IPS DF 4.7 (cell line): Measurements from ENCODE around the gene HSD17B14.
"Not testable (repeated sequence)": the region's sequence is repeated elsewhere in the genome, so short reads cannot be mapped to it uniquely, and the experiment has no call there.

Source experiments
- DNase-seq: peaks from one replicate; pipeline ENCODE4 v3.0.0-alpha.2; 2013; ENCODE audit warnings: low spot score; ENCODE audit errors: extremely low read depth

HSD17B14 gene

GRCh38 chr19:48867746-48868113 lies 31.4 kb upstream of the HSD17B14 start:
- DNase-seq = no peak

DNA sequence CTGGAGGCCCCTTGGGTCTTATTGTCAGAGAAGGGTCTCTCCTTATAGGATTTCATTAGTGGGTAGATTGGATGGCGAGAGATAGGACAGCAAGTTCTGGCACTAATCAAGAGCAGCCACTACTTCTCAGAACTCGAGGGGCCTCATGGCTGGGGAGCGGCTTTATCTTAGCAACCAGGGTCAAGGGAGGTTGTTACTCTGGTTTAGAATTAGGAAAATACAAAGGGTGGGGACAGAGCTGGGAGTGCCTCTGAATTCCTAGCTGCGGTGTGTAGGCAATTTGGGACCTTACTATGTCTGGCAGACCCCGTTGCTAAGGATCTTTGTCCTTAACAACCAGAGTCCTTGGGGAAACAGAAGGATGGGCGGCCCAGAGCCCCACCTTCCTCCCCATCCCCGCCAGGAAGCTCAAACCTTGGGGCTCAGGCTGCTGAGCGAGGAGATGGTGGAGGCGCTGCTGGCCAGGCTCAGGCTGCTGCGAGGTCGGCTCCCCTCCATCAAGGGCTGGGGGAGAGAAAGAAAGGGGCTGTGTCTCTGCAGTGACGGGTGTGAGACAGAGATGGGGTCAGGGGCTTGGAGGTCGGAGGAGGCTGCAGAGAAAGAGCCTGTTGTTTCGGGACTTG lies 30.9 kb upstream of the HSD17B14 start:
- DNase-seq = no peak

DNA sequence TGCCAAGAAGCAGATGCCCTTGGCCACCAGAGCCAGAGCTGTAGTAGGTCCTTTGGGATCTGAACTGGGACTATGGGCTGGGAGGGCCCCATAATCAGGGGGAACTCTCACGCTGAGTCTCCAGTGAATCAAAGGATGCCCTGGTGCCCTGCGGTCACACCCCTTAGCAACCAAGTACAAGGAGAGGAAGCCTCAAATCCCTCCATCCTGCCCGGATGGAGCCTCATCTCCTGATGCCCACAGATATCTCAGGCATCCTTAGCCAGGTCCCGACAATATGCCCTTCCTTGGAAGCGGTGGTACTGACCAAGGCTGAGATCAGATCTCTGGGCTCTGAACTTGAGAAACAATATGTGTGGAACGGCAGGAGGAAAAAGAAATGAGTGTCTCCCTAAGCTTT lies 30.4 kb upstream of the HSD17B14 start:
- DNase-seq = no peak

DNA sequence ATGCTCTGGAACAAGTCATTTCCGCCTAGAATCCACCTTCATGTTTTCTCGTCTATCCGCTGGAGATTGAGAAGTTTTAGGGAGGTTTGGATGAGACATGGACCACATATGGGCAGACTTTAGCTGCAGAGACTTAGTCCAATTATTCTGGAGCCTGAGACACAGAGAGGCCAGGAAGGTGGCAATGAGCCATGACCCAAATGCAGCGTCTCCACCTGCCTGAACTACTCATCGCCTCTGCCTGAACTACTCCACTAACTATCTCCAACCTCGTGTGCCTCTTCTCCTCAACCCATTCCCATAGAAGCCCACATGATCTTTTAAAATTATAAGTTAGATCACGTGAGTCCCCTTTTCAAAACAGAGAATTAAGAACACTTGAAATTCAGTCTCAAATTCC lies 26.5 kb upstream of the HSD17B14 start:
- DNase-seq = no peak

DNA sequence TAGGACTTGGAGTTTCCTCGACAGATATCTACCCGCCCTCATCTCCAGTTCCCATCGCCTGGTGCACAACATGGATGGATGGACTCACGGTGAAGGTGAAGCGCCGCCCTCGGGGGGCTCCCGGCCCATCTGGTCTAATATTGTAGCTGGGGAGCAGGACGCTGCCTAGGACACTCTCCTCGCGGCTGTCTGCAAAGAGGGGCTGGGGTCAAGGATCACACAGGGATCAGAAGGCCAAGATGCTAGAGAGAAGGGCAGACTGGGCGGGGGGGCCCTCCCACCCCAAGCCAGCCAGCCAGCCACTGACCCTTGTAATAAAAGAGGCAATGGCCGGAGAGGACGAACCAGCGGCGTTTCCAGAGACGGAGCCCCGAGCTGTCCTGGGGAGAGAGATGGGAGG lies 25.0 kb upstream of the HSD17B14 start:
- no peak for DNase-seq

DNA sequence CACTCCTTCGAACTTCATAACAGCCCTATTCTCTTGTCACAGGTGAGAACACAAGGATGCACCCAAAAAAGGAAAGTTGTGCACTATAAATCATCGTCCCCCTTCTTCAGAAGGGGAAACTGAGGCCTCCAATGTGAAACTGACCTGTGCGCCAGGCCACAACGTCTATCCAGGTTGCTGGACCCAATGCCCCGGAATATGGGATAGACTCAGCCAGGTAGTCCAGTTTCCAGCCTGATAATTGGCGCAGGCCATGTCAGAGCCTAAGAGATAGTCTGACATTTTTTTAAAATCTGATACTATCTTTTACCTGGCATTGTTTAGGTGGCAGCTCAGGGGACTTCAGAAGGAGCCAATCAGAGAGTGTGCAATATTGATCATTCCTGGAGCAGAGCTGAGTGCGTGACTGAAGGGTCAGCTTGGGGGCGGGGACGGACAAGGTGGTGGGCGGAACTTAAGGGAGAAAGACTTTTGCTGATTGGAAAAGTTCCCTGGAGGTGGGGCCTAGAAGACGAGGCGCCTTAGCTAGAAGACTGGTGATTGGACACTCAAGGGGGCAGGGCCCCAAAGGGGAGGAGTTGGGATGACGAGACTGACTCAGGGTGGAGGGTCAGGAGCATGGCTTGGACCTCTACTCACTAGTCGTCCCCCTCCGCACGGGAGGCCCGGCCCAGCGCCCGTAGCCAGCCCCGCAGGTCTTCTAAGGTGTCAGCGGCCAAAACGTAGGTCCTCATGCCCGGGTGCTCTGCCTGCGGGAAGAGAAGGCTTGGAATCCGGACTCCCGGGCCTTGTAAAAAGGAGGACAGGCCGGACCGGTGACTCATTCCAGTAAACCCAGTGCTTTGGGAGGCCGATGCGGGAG lies 23.7 kb upstream of the HSD17B14 start:
- DNase-seq = no peak

DNA sequence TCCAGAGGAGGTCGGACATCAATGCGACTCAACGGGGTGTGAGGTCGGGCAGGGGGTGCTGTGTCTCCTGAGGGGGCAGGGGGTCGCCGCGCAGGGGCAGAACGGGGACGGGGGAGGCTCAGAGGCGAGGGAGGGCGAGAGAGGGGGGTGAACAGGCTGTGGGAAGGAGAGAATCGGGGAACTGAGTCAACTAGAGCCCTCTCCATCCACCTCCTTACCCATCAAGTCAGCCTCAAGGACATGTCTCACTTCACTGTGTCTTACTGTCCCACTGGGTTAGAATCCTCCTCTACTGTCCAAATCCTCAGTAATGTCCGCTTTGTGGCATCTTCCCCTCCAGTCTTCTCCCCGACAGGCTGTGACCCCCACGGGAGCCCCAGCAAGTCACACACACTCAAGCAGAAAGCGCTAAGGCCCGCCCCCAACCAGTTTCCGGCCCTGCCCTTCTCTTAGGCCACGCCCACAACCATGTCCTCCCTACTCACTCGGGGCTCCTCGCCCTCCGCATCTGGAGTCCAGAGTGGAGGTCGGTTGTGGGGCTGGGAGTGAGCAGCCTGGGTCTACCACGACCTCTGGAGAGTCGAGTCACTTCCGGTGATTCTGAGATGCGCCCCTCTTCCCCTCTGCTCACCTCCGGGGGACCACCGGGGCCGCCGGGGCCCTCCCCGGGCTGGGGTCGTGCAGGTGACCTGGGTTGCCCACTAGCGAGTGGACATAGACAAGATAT lies 22.9 kb upstream of the HSD17B14 start:
- DNase-seq = no peak

GRCh38 chr19:48856921-48857320 lies 20.6 kb upstream of the HSD17B14 start:
- no peak for DNase-seq

DNA sequence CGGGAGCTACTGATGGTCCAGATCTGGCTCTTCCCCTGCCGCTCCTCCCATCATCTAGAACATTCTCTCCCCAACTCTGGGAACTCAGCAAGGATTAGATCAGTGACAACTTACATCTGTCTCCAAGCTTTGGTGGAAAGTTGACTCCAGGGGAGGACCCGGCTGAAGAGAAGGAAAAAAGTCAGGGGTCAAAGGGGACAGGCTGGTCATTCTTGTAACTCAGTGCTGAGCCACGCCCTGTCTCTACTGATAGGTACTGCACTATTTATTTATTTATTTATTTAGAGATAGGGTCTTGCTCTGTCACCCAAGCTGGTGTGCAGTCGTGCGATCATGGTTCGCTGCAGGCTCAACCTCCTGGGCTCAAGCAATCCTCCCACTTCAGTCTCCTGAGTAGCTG lies 17.8 kb upstream of the HSD17B14 start:
- DNase-seq = no peak

DNA sequence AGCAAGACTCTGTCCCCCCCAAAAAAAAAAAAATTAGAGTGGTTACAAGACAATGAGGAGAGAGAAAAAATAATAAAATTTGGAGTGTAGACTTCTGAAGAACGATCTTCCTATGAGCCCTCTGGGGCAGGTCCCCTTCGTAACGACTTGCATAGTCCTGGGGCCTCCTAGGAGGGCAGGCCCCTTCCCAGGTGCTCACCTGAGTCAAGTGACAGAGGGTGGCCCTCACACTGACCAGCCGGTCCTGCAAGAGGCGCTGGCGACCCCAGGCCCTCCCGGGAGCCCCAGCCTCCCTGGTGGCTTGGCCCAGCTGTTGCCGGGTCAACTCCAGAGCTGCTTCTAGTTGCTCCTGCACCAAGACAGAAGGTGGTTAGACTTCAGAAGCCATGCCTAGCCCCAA lies 17.2 kb upstream of the HSD17B14 start:
- no peak for DNase-seq

DNA sequence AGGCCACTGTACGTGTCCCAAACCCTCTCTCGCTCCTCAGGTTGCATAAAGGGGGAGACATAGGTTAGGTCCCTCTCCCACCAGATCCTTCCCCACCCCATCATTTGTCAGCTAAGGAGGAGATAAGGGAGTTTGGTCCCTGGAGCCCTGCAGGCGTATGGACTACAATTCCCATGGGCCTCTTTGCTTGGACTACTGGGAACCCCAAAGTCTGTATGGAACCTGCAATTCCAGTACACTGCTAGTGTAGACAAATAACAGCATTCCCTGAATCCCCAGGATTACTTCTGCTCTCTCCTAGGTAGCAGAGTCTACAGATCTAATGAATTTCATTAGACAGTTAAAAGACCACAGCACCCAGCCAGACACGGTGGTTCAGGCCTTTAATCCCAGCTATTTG lies 16.0 kb upstream of the HSD17B14 start:
- DNase-seq = no peak

GRCh38 chr19:48846659-48847058 lies 10.4 kb upstream of the HSD17B14 start:
- not testable (repeated sequence) for DNase-seq

DNA sequence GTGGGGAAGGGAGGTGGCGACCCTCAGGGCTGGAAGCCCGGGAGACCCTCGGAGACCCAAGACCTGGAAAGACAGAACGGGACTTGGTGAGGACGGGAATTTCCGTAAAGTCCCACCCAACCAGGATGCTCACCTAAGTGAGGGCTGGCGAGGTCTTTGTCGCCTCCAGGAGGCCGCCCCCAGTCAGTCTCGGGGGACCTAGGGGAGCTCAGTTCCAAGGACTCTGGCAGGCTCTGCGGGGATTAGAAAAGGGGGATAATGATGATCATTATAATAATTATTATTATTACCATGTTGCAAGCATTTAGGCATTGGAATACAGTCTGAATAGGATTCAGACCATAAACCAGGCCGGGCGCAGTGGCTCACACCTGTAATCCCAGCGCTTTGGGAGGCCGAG lies 9.1 kb upstream of the HSD17B14 start:
- DNase-seq = no peak

- no peak for DNase-seq
Observed at GRCh38 chr19:48844472-48844871, 8.2 kb upstream of the HSD17B14 start.

DNA sequence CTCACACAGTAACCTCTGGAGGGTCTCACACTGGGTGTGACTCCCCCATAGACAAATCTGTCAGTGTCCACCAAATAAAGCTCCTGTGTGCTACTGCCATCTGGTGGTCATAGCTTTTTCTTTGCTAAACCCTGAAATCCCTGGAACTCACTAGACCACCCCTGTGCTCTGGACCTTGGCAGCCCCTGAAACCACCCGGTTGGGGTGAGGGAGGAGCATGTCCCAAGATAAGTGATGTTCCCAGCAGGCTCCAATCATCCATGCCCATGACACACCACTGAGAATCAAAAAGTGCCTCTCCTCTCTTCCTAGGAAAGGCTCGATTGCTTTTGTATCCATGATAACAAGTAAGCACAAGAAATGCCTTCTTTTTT lies 6.5 kb upstream of the HSD17B14 start:
- DNase-seq = no peak

- DNase-seq = no peak
Observed at GRCh38 chr19:48841571-48841970, 5.3 kb upstream of the HSD17B14 start.

DNA sequence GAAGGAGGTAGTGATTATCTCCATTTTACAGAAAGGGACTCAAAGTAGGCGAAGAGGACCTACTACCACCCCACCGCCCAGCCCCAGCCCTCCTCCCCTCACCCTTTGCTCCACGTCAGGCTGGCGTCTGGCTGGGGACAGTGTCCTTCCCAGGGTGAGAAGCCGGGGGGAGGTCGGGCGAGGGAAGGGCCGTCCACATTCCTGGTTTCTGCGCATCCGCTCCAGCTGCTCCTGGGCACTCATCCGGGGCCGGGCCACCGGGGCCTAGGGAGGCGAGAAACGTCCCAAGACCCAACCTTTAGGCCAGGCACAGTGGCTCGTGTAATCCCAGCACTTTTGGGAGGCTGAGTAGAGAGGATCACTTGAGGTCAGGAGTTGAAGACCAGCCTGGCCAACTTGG lies 4.8 kb upstream of the HSD17B14 start:
- no peak for DNase-seq

DNA sequence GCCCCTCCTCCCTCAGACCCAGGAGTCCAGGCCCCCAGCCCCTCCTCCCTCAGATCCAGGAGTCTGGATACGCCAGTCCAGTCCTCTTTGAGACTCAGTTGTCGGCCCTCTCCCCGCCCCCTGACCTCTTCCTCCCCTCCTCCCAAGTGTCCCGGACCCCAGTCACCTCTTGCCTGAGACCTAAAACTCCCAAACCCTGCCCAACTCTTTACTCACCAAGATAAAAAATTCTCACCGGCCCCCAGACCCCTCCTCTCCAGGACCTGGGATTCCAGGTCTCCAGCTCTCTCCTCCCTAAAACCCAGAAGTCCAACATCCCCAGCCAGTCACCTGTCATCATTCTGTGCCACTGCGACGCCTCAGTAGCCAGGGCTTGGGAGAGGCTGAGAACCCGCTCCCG lies 1.4 kb upstream of the HSD17B14 start:
- no peak for DNase-seq

- DNase-seq = no peak
Observed at GRCh38 chr19:48837051-48837524, 797 bp upstream of the HSD17B14 start.

- DNase-seq = no peak
Observed at GRCh38 chr19:48835734-48836088, 580 bp downstream of the HSD17B14 start.

DNA sequence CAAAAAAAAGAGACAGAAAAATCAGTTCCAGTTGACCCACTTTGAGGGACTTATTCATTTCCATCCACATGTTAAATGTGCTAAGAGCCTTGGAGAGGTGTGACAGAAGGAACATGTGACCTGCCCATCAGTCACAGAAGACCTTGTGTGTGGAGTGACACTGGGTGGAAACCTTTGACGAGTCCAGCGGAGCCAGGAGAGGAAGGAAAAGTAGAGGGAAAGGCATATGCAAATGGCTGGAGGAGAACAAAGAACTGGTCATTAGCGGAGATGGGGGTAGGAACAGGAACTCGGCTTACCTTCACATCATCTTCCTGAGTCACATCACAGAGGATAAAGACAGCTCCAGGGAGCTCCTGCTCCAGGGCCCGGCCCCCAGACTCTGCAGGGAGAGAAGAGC lies 2.3 kb downstream of the HSD17B14 start:
- no peak for DNase-seq

DNA sequence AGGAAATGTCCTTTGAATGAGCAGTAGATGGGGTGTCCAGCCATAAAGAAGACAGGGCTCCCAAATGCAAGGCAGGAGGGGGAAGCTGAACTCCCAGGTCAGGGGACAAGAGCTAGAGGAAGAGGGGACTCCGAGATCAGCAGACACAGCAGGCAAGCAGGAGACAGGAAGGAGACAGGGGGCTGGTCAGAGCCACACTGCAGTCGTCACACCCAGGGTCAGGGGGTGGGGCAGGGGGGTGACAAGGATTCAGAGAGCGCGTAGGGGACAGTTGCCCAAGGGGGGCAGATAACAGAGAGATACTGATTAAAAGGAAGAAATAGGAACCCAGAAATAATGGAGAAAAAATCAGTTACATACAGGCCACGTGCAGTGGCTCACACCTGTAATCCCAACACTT lies 3.2 kb downstream of the HSD17B14 start:
- DNase-seq = no peak

- DNase-seq = no peak
Observed at GRCh38 chr19:48830965-48831364, 5.3 kb downstream of the HSD17B14 start.
